SH-SY5Y (cell line): ENCODE results near the gene SLC12A5.

ENCODE experiments used
- GATA2 ChIP-seq: IDR thresholded peaks from 2 replicates; pipeline ENCODE4 v1.6.1; 2011; ENCODE audit warnings: mild to moderate bottlenecking, low read depth, low read length
- GATA3 ChIP-seq: IDR thresholded peaks from 2 replicates; pipeline ENCODE4 v1.6.1; 2011; ENCODE audit warnings: low read depth, mild to moderate bottlenecking, low read length, moderate library complexity

GRCh38 chr20:45998761-45999160 lies 30.3 kb upstream of the SLC12A5 start:
- TF ChIP-seq GATA2 (no peak), GATA3 (no peak)
